Thyroid gland (tissue), 4 donors: Measurements from ENCODE around the gene MAPK8. TPM values are rescaled to one million over a fixed set of nuclear protein-coding genes. Genes with fewer than 3 reads are reported as not detected.

Source experiments
- DNase-seq, 2 donors: peaks; one replicate each; pipeline ENCODE4 v3.0.0-alpha.2; 2019
- H3K27ac ChIP-seq, 3 donors: fragments of 200-600 bp; sonication (generic); 1 replicate in 2 of 3; 2 replicates in 1 of 3; pipeline ENCODE4 v1.5.1; 2016 to 2019; ENCODE audit warnings: mild to moderate bottlenecking in 1 of 3, moderate library complexity in 1 of 3
- H3K27me3 ChIP-seq: fragments of 200-600 bp; sonication (generic); one replicate; pipeline ENCODE4 v1.5.1; 2019
- H3K36me3 ChIP-seq, 2 donors: fragments of 200-600 bp; sonication (generic); one replicate each; pipeline ENCODE4 v1.5.1; 2016 to 2019
- H3K4me1 ChIP-seq, 2 donors: fragments of 200-600 bp; sonication (generic); one replicate each; pipeline ENCODE4 v1.5.1; 2017 to 2019
- H3K4me3 ChIP-seq, 3 donors: fragments of 200-600 bp; sonication (generic); replicated peaks in 1 of 3; 1 replicate in 2 of 3; 2 replicates in 1 of 3; pipeline ENCODE4 v1.5.1; 2016; ENCODE audit warnings: mild to moderate bottlenecking in 1 of 3
- H3K9me3 ChIP-seq: fragments of 200-600 bp; sonication (generic); one replicate; pipeline ENCODE4 v1.5.1; 2017
- POLR2A ChIP-seq, 2 donors: fragments of 450-650 bp; IDR thresholded peaks; one replicate each; pipeline ENCODE4 v1.6.1; 2017; ENCODE audit warnings: antibody characterized with exemption in 2 of 2, mild to moderate bottlenecking in 2 of 2, moderate library complexity in 1 of 2
- WGBS, 2 donors: methylation state at CpG; one replicate each; pipeline ENCODE4 v1.1.5; 2017; 5-methylcytosine and 5-hydroxymethylcytosine counted together
- intact Hi-C: fragments of 100-400 bp; cut with DNase I; formaldehyde crosslinking; loops from one replicate; pipeline ENCODE4 v1.15.1; 2023
- total RNA-seq, 4 donors: library from RNA; depleted of rRNA; stranded (reverse); fragments of >200 nt; gene quantifications; one replicate each; pipeline ENCODE4 v1.2.3, GENCODE V29; 2016
- TF ChIP-seq, protein P1 (sequence below), 6 experiments: fragments of 200-600 bp in 3 of 6; fragments of 450-650 bp in 3 of 6; sonication (generic) in 3 of 6; IDR thresholded peaks; one replicate each; pipeline ENCODE4 v1.5.1; 2016 to 2019; ENCODE audit warnings: antibody characterized with exemption in 6 of 6, mild to moderate bottlenecking in 2 of 6, inconsistent platforms in 1 of 6, moderate library complexity in 1 of 6

The MAPK8 gene
- total RNA-seq, result 100 to 1,000 TPM in 2 of 4 donors, 10 to 100 TPM in 2; 76.2 to 165 (median 99.0) TPM

DNA sequence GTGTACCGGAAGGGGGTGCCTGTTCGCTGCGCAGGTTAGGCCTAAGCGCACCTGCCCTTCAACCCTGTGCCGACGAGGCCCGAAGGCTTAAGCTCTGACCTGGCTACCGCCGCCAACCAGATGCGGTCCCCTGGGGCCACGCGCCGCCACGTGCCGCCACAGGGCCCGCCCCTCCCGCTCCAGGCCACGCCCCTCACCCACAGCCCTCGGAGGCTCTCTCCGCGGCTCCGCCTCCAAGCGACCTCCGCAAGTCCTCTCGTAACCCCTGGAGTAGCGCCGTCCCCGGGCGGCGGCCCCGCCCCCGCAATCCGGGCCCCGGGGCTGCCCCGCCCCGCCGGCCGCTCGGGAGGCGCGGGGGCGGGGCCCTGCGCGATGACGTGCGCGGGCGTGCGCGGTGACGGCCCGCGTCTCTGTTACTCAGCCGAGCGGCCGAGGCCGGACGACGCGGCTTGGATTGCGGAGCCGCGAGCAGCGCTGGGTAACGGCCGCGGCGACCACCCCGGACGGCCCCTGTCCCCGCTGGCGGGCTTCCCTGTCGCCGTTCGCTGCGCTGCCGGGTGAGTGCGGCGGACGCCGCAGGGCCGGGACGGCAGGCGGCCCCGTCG lies at the start of gene MAPK8:
Gene MAPK8 (plus strand): TSS at position 413 of the 605 bp plus-strand sequence. CDS start 94,984 bp downstream, outside the sequence.
- no peaks in the 10 kb centered on the region for H3K9me3 ChIP-seq

DNA sequence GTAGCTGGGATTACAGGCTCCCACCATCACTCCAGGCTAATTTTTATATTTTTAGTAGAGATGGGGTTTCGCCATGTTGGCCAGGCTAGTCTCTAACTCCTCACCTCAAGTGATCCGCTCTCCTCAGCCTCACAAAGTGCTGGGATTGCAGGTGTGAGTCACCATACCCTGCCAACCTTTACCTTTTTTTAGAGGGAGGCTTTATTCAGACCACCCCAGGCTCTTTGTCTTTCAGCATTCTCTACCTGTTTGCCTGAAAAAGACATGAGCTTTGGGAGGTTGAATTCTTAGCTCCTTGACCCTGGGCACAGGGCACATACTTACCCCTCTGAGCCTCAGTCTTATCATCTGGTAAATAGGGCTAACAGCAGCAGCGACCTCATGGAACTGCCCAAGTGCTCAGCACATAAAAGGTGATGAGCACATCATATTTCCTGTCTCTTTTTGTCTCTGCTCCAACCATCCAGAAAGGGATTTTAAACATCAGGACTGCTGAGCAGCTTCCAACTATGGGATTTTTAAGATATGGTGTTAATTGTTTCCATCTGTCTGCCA lies 49.0 kb upstream of the MAPK8 start:
- Histone ChIP-seq H3K27ac (no peak overlapping the region), H3K4me1 (peaks cover 0 to 14% of the 10 kb centered on the region in 2 donors), H3K36me3 (no peaks in the 10 kb centered on the region), H3K9me3 (no peaks in the 10 kb centered on the region), H3K27me3 (no peaks in the 10 kb centered on the region), H3K4me3 (no peak overlapping the region)
- intact Hi-C loops, result no loop called here
- TF ChIP-seq, protein P1, sequence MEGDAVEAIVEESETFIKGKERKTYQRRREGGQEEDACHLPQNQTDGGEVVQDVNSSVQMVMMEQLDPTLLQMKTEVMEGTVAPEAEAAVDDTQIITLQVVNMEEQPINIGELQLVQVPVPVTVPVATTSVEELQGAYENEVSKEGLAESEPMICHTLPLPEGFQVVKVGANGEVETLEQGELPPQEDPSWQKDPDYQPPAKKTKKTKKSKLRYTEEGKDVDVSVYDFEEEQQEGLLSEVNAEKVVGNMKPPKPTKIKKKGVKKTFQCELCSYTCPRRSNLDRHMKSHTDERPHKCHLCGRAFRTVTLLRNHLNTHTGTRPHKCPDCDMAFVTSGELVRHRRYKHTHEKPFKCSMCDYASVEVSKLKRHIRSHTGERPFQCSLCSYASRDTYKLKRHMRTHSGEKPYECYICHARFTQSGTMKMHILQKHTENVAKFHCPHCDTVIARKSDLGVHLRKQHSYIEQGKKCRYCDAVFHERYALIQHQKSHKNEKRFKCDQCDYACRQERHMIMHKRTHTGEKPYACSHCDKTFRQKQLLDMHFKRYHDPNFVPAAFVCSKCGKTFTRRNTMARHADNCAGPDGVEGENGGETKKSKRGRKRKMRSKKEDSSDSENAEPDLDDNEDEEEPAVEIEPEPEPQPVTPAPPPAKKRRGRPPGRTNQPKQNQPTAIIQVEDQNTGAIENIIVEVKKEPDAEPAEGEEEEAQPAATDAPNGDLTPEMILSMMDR (IDR thresholded peaks at IDR 0.05), result no peak
- TF ChIP-seq POLR2A (IDR thresholded peaks at IDR 0.05), result no peak
- no peak for DNase-seq
- WGBS, 2 donors, result 85 to 98% methylated on average over 3 of the region's 3 CpGs

More for the DNA sequence above, at the start of gene MAPK8:
- peak; percentile 90 to 98 for TF ChIP-seq POLR2A (IDR thresholded peaks at IDR 0.05)
- TF ChIP-seq, protein P1 (IDR thresholded peaks at IDR 0.05), result no peak
- H3K27ac ChIP-seq, result peak within 1 kb of the TSS; percentile 93 to 99 (median 96)
- intact Hi-C loops, result no loop called here
- no peaks in the 10 kb centered on the region for H3K36me3 ChIP-seq
- H3K4me1 ChIP-seq, result peaks cover 16 to 24% of the 10 kb centered on the region in 2 donors
- DNase-seq, result peak; percentile 94 to 95
- no peaks in the 10 kb centered on the region for H3K27me3 ChIP-seq
- peak within 1 kb of the TSS; percentile 66 to 95 (median 69) for H3K4me3 ChIP-seq
- 0 to 5% methylated on average over 1 to 3 of the region's 86 CpGs for WGBS, 2 donors

DNA sequence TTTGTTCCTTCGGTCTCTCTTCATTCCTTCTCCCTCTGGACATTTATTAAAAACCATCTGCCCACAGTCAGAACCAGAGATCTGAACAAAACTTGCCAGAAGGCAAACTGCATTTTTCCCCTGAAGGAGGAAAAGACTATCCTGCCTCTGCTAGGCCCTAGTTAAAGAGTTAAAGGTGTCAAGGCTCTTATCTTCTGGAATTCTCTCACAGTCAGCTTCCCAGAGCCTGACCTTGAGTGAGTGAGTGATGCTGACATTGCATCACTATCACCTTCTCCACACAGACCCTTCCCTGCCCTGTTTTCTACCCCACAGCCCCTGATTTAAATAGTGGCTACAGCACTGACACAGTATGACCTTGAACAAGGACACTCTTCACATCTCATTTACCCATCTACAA lies 48.4 kb upstream of the MAPK8 start:
- H3K4me1 ChIP-seq, result peaks cover 0 to 12% of the 10 kb centered on the region in 2 donors
- no peak overlapping the region for H3K27ac ChIP-seq
- WGBS, 2 donors, result 87 to 90% methylated on average over 1 of the region's 1 CpG
- H3K27me3 ChIP-seq, result no peaks in the 10 kb centered on the region
- H3K4me3 ChIP-seq, result no peak overlapping the region
- DNase-seq, result no peak
- H3K36me3 ChIP-seq, result no peaks in the 10 kb centered on the region
- intact Hi-C loops, result no loop called here
- no peaks in the 10 kb centered on the region for H3K9me3 ChIP-seq
- no peak for TF ChIP-seq POLR2A (IDR thresholded peaks at IDR 0.05)
- TF ChIP-seq, protein P1 (IDR thresholded peaks at IDR 0.05), result no peak

DNA sequence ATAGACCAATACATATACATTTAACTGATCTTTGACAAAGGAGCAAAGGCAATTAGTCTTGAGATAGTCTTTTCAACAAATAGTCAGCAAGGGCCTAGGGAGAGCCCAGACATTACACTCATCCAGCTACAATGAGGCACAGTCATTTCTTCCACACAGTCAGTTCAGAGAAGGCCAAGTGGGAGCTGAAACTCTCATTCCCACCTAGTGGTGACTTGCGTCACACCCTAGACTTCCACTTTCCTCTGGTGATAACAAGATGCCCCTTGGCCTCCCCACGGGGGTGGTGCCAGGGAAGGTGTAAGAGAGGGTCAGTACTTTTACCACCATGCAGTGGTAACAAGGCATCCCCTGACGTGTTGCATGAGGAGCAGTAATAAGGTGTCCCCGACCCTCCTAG lies 39.9 kb upstream of the MAPK8 start:
- H3K4me1 ChIP-seq, result no peaks in the 10 kb centered on the region
- no peaks in the 10 kb centered on the region for H3K9me3 ChIP-seq
- H3K4me3 ChIP-seq, result no peak overlapping the region
- intact Hi-C loops, result no loop called here
- H3K27me3 ChIP-seq, result no peaks in the 10 kb centered on the region
- 80 to 88% methylated on average over 4 of the region's 4 CpGs for WGBS, 2 donors
- no peak for DNase-seq
- H3K36me3 ChIP-seq, result no peaks in the 10 kb centered on the region
- no peak overlapping the region for H3K27ac ChIP-seq
- TF ChIP-seq, protein P1 (IDR thresholded peaks at IDR 0.05), result no peak
- no peak for TF ChIP-seq POLR2A (IDR thresholded peaks at IDR 0.05)

DNA sequence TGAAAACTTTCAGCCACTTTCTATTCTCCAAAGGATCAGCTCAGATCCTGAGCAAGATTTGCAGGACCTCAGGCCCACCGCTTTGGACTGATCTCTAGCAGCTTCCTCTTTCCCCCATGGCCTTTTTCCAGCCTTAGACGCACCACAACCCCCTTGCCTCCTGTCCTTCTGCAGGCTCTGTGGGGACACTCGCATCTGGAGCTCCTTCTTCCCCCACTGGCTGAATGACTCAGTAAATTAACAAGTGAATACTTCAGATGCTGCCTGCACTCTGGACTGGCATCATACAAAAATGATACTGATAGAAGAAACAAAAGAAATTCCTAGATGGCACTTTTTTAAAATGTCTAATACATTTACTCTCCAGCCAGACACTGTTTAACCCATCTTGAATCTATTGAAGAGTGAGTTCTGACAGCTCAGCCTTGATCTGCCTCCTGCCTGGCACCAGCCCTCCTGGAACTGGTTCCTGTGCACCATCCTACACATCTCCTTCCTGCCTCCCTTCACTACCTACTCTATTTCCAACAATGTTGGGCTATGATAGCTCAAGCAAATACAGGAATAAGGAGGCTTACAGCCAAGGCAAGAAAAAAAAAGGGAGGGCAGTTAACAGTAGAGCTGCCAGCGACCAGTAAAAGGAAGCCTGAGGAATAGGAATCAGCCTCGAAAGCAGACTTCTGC lies 35.3 kb upstream of the MAPK8 start:
- Histone ChIP-seq H3K36me3 (no peaks in the 10 kb centered on the region), H3K9me3 (no peaks in the 10 kb centered on the region), H3K4me3 (no peak overlapping the region), H3K27ac (no peak overlapping the region), H3K27me3 (no peaks in the 10 kb centered on the region), H3K4me1 (peaks cover 0 to 11% of the 10 kb centered on the region in 2 donors)
- TF ChIP-seq POLR2A (IDR thresholded peaks at IDR 0.05), result no peak
- TF ChIP-seq, protein P1 (IDR thresholded peaks at IDR 0.05), result no peak
- no peak for DNase-seq
- intact Hi-C loops, result no loop called here
- WGBS, 2 donors, result 75 to 77% methylated on average over 5 of the region's 5 CpGs
